IMR-90 (cell line): ENCODE results near the gene NUCB2. TPM values are rescaled to one million over a fixed set of nuclear protein-coding genes. Genes with fewer than 3 reads are reported as not detected.

Experiments used
- ATAC-seq: fragments of 200-7000 bp; cut with Tn5 transposase; 2 replicates; pipeline ENCODE4 v1.9.1; 2020; ENCODE audit warnings: low read depth, mild to moderate bottlenecking, moderate library complexity
- BruUV-seq: library from RNA; stranded (reverse); fragments of 400-500 nt; replicated peaks from 2 replicates; lab custom pipeline; 2021; lab: Mats Ljungman, UMichigan
- CTCF ChIA-PET: fragments of 300-600 bp; formaldehyde crosslinking; extraction: SDS; loops from one replicate; lab custom pipeline; 2021; ENCODE audit warnings: antibody characterized with exemption; lab: Yijun Ruan, JAX
- POLR2A ChIA-PET: fragments of 300-600 bp; sonication (Branson Sonifier 250); formaldehyde crosslinking; loops from one replicate; lab custom pipeline; 2022; ENCODE audit warnings: antibody characterized with exemption; ENCODE audit not compliant: unreplicated experiment; lab: Charles Lee
- DNase-seq: peaks from one replicate; pipeline ENCODE4 v3.0.0; 2013
- H2AFZ ChIP-seq: replicated peaks from 2 replicates; pipeline ENCODE3; 2013; ENCODE audit warnings: low read length, mild to moderate bottlenecking; ENCODE audit not compliant: poor library complexity
- H2AK5ac ChIP-seq: 2 replicates; pipeline ENCODE4 v1.6.1; 2013; ENCODE audit warnings: low read depth, low read length, inconsistent platforms
- H2AK9ac ChIP-seq: replicated peaks from 2 replicates; pipeline ENCODE3; 2013; ENCODE audit warnings: mild to moderate bottlenecking, low read depth, low read length, moderate library complexity; ENCODE audit not compliant: poor library complexity
- H2BK120ac ChIP-seq: 2 replicates; pipeline ENCODE4 v1.6.1; 2013; ENCODE audit warnings: low read depth, low read length, inconsistent platforms
- H2BK15ac ChIP-seq: 3 replicates; pipeline ENCODE4 v1.6.1; 2013; ENCODE audit warnings: low read depth, low read length, inconsistent platforms
- H2BK20ac ChIP-seq: 2 replicates; pipeline ENCODE4 v1.6.1; 2013; ENCODE audit warnings: low read depth, mild to moderate bottlenecking, inconsistent platforms, low read length, moderate library complexity
- H2BK5ac ChIP-seq: 2 replicates; pipeline ENCODE4 v1.6.1; 2013; ENCODE audit warnings: mild to moderate bottlenecking, low read depth, low read length, inconsistent platforms; ENCODE audit not compliant: poor library complexity, severe bottlenecking
- H3K14ac ChIP-seq: replicated peaks from 2 replicates; pipeline ENCODE4 v1.6.1; 2013; ENCODE audit warnings: low read depth, low read length, inconsistent platforms
- H3K18ac ChIP-seq: 2 replicates; pipeline ENCODE4 v1.6.1; 2013; ENCODE audit warnings: low read depth, low read length, control low read depth
- H3K23ac ChIP-seq: 2 replicates; pipeline ENCODE4 v1.6.1; 2013; ENCODE audit warnings: low read depth, low read length, inconsistent platforms
- H3K27ac ChIP-seq: 2 replicates; pipeline ENCODE4 v1.5.1; 2013; ENCODE audit warnings: mild to moderate bottlenecking, control low read depth, low read length; ENCODE audit not compliant: insufficient read depth
- H3K27me3 ChIP-seq: 2 replicates; pipeline ENCODE4 v1.6.1; 2013; ENCODE audit warnings: low read length; ENCODE audit not compliant: control insufficient read depth, insufficient read depth
- H3K36me3 ChIP-seq: 2 replicates; pipeline ENCODE4 v1.6.1; 2013; ENCODE audit warnings: low read length, mixed read lengths; ENCODE audit not compliant: control insufficient read depth, insufficient read depth
- H3K4ac ChIP-seq: 2 replicates; pipeline ENCODE4 v1.6.1; 2013; ENCODE audit warnings: low read depth, low read length, inconsistent platforms
- H3K4me1 ChIP-seq: 2 replicates; pipeline ENCODE4 v1.6.1; 2013; ENCODE audit warnings: low read length, mixed read lengths; ENCODE audit not compliant: control insufficient read depth, insufficient read depth
- H3K4me2 ChIP-seq: 2 replicates; pipeline ENCODE4 v1.6.1; 2013; ENCODE audit warnings: low read depth, mild to moderate bottlenecking, control low read depth, low read length, moderate library complexity
- H3K4me3 ChIP-seq: 2 replicates; pipeline ENCODE4 v1.5.1; 2013; ENCODE audit warnings: low read depth, mild to moderate bottlenecking, control low read depth, low read length, moderate library complexity; ENCODE audit not compliant: insufficient read depth
- H3K56ac ChIP-seq: 2 replicates; pipeline ENCODE4 v1.6.1; 2013; ENCODE audit warnings: low read length, inconsistent platforms; ENCODE audit not compliant: insufficient read depth; ENCODE audit errors: extremely low read depth
- H3K79me1 ChIP-seq, 2 experiments: 2 replicates each; pipeline ENCODE4 v1.6.1; 2013; ENCODE audit warnings: low read length in 2 of 2, inconsistent platforms in 1 of 2, low read depth in 1 of 2
- H3K9ac ChIP-seq: 2 replicates; pipeline ENCODE4 v1.6.1; 2013; ENCODE audit warnings: low read depth, low read length, control low read depth
- H3K9me1 ChIP-seq: 2 replicates; pipeline ENCODE4 v1.6.1; 2013; ENCODE audit warnings: low read length, inconsistent platforms; ENCODE audit not compliant: insufficient read depth
- H3K9me3 ChIP-seq: 2 replicates; pipeline ENCODE4 v1.6.1; 2013; ENCODE audit warnings: low read length; ENCODE audit not compliant: control insufficient read depth, insufficient read depth
- H4K20me1 ChIP-seq: 2 replicates; pipeline ENCODE4 v1.6.1; 2013; ENCODE audit warnings: low read length, inconsistent platforms; ENCODE audit not compliant: insufficient read depth
- H4K5ac ChIP-seq: 2 replicates; pipeline ENCODE4 v1.6.1; 2013; ENCODE audit warnings: mild to moderate bottlenecking, low read depth, low read length, control low read depth
- H4K8ac ChIP-seq, 2 experiments: 2 replicates each; pipeline ENCODE4 v1.6.1; 2013; ENCODE audit warnings: low read depth in 2 of 2, low read length in 2 of 2, control low read depth in 1 of 2, inconsistent platforms in 1 of 2
- H4K91ac ChIP-seq: 2 replicates; pipeline ENCODE4 v1.6.1; 2013; ENCODE audit warnings: low read depth, low read length, inconsistent platforms; ENCODE audit not compliant: insufficient read depth
- CEBPB ChIP-seq: IDR thresholded peaks from 2 replicates; pipeline ENCODE4 v1.6.1; 2012; ENCODE audit warnings: low read depth, low read length, improper control_type of control experiment
- CHD1 ChIP-seq: IDR thresholded peaks from 2 replicates; pipeline ENCODE4 v1.6.1; 2012; ENCODE audit warnings: low read depth, low read length, improper control_type of control experiment
- CTCF ChIP-seq: conservative IDR thresholded peaks from 2 replicates; pipeline ENCODE4 v1.5.1; 2012; ENCODE audit warnings: mild to moderate bottlenecking, low read depth, low read length, improper control_type of control experiment
- FOS ChIP-seq: fragments of 150-350 bp; IDR thresholded peaks from 2 replicates; pipeline ENCODE4 v1.6.1; 2016; ENCODE audit warnings: low read depth, low read length
- MXI1 ChIP-seq: IDR thresholded peaks from 2 replicates; pipeline ENCODE4 v1.6.1; 2012; ENCODE audit warnings: low read depth, mild to moderate bottlenecking, low read length, moderate library complexity, borderline replicate concordance
- NFE2L2 ChIP-seq: fragments of 150-350 bp; IDR thresholded peaks from 2 replicates; pipeline ENCODE4 v1.6.1; 2016; ENCODE audit warnings: low read depth, mild to moderate bottlenecking, low read length
- RCOR1 ChIP-seq: IDR thresholded peaks from 2 replicates; pipeline ENCODE4 v1.6.1; 2012; ENCODE audit warnings: mild to moderate bottlenecking, low read length, improper control_type of control experiment; ENCODE audit not compliant: insufficient replicate concordance
- SMC3 ChIP-seq: fragments of 150-350 bp; IDR thresholded peaks from 2 replicates; pipeline ENCODE4 v1.6.1; 2016; ENCODE audit warnings: low read depth, mild to moderate bottlenecking, antibody characterized with exemption, low read length, moderate library complexity
- USF2 ChIP-seq: fragments of 150-350 bp; IDR thresholded peaks from 2 replicates; pipeline ENCODE4 v1.6.1; 2017; ENCODE audit warnings: mild to moderate bottlenecking, antibody characterized with exemption, low read length, low read depth
- WGBS, 2 experiments: methylation state at CpG; one replicate each; pipeline versions ENCODE4 v1.1.5 to v1.1.7; 2013; ENCODE audit warnings: missing lambda C conversion rate in 2 of 2; ENCODE audit not compliant: insufficient read length in 1 of 2; ENCODE audit errors: extremely low coverage in 2 of 2; 5-methylcytosine and 5-hydroxymethylcytosine counted together
- dilution Hi-C: fragments of 300-500 bp; cut with HindIII; formaldehyde crosslinking; loops from one replicate; pipeline ENCODE4 v1.14.3; 2018; ENCODE audit warnings: low sequenced_read_pairs; ENCODE audit not compliant: unreplicated experiment
- in situ Hi-C: fragments of 300-500 bp; cut with MboI; formaldehyde crosslinking; loops from 3 replicates; pipeline ENCODE4 v1.14.3; 2019; ENCODE audit warnings: low sequenced_read_pairs, inconsistent platforms, mixed read lengths
- intact Hi-C: fragments of 100-400 bp; cut with micrococcal nuclease; formaldehyde crosslinking; loops from 2 replicates; pipeline ENCODE4 v1.10.0; 2022
- polyA plus RNA-seq, 3 experiments: library from polyadenylated mRNA; depleted of rRNA; stranded (reverse); fragments of >200 nt; gene quantifications; 2 replicates each; pipeline ENCODE4 v1.2.3, GENCODE V29; 2012; ENCODE audit warnings: low replicate concordance in 1 of 3
- total RNA-seq: library from RNA; depleted of rRNA; stranded (reverse); fragments of >200 nt; gene quantifications from 2 replicates; pipeline ENCODE4 v1.2.3, GENCODE V29; 2012

Gene NUCB2
- total and polyA plus RNA-seq, 2 of the 4 experiments (the other 2 are of a cell fraction): 52.7 to 55.4 TPM

GRCh38 chr11:17272801-17273200, 3.7 kb upstream of the NUCB2 start:
- no peaks in the 10 kb centered on the region for H3K9me1 ChIP-seq
- no peak overlapping the region for H3K4me2 ChIP-seq
- no peak overlapping the region for H4K5ac ChIP-seq
- ChIA-PET CTCF (no interaction called here), POLR2A (no interaction called here)
- no peak overlapping the region for H3K56ac ChIP-seq
- H4K20me1 ChIP-seq: no peaks in the 10 kb centered on the region
- peaks cover 2% of the 10 kb centered on the region; the same call in 1 of the 2 replicates for H3K4me1 ChIP-seq
- no peaks in the 10 kb centered on the region for H3K9me3 ChIP-seq
- no peak for ATAC-seq
- no peak overlapping the region for H2BK15ac ChIP-seq
- no peak overlapping the region for H3K23ac ChIP-seq
- no peak overlapping the region for H3K4me3 ChIP-seq
- H3K27me3 ChIP-seq: no peaks in the 10 kb centered on the region; the same call in 1 of the 2 replicates
- no peak overlapping the region for H2BK5ac ChIP-seq
- WGBS, 2 experiments: 100% methylated on average over 1 of the region's 1 CpG; no CpG with 5 or more reads in 1 of the 2 experiments
- no peak for DNase-seq
- 0 out of 4 replicates have a peak overlapping the region, but pooled peaks of 1 of the 2 experiments have one; percentile 6 for H4K8ac ChIP-seq
- H2AFZ ChIP-seq: peak overlapping the region; percentile 49
- no peak overlapping the region for H2BK120ac ChIP-seq
- H4K91ac ChIP-seq: no peak overlapping the region
- H3K27ac ChIP-seq: no peak overlapping the region
- TF ChIP-seq SMC3 (no peak), MXI1 (no peak), CEBPB (no peak), FOS (no peak), CTCF (no peak), NFE2L2 (no peak), USF2 (no peak), CHD1 (no peak), RCOR1 (no peak)
- peaks cover 4 to 10% of the 10 kb centered on the region in 2 experiments; a peak in 3 of 4 replicates for H3K79me1 ChIP-seq
- in situ Hi-C loops: no loop called here
- H3K4ac ChIP-seq: no peak overlapping the region
- no peak overlapping the region for H3K9ac ChIP-seq
- H2AK9ac ChIP-seq: no peak overlapping the region
- H3K14ac ChIP-seq: no peak overlapping the region
- dilution Hi-C loops: no loop called here
- no peak overlapping the region for H3K18ac ChIP-seq
- no peaks in the 10 kb centered on the region for H3K36me3 ChIP-seq
- no peak overlapping the region for H2AK5ac ChIP-seq
- intact Hi-C loops: no loop called here
- no TSS peak for BruUV-seq
- H2BK20ac ChIP-seq: no peak overlapping the region
